Lung microvascular endothelial cell (primary cell): Measurements from ENCODE around the gene GSK3A. TPM values are rescaled to one million over a fixed set of nuclear protein-coding genes. Genes with fewer than 3 reads are reported as not detected.
A peak's percentile ranks its signal among the peaks of the same experiment; 100 is the strongest.

ENCODE experiments used
- DNase-seq, 2 donors: peaks; one replicate each; pipeline versions ENCODE4 v3.0.0 to v3.0.0-alpha.2; 2010; ENCODE audit warnings: low read depth in 2 of 2
- total RNA-seq: library from RNA; depleted of rRNA; stranded (reverse); fragments of >200 nt; gene quantifications from 2 replicates; pipeline ENCODE4 v1.2.1, GENCODE V29; 2014

The GSK3A gene
- total RNA-seq, 1 donor from 2014 or later: 11.3 TPM

DNA sequence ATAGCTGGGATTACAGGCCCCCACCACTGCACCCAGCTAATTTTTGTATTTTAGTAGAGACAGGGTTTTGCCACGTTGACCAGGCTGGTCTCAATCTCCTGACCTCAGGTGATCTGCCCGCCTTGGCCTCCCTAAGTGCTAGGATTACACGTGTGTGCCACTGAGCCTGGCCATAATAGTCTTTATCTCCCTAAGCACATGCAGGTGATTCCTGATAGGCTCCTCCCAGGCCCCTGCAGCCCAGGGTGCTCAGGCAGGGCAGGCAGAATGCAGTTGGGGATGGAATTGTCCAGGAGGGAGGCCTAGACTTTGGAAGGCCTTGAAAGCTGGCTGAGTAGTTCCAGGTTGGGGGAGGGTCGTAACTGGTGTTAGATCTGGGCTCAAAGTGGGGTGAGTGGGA is 13.8 kb downstream of the GSK3A start:
- DNase-seq: no peak

DNA sequence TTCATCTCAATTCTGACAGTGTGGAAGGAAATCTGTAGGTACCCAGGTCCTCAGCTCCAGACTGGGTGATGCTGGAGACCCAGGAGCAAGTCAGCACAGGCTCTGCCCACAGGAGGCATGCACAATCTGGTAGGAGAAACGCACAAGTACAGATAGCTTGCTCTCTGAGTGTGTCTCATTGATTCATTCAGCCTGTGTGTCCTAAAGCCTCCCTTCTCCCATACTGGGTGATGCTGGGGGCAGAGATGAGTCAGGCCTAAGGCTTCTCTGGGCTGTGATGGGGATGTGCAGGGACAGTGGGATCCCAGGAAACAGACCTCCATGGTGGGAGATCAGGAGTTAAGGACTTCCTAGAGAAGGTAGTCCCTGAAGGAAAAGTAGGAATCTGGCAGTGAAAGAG is 15.5 kb downstream of the GSK3A start:
- DNase-seq: no peak

DNA sequence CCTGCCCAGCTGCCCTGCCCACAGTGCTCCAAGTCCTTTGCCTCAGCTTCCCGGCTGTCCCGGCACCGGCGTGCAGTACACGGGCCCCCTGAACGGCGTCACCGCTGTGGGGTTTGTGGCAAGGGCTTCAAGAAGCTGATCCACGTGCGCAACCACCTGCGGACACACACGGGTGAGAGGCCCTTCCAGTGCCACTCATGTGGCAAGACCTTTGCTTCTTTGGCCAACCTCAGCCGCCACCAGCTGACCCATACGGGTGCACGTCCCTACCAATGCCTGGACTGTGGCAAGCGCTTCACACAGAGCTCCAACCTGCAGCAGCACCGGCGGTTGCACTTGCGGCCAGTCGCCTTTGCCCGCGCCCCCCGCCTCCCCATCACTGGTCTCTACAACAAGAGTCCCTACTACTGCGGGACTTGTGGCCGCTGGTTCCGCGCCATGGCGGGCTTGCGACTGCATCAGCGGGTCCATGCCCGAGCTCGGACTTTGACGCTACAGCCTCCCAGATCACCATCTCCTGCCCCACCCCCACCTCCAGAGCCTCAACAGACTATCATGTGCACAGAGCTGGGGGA is 16.6 kb downstream of the GSK3A start:
- no peak for DNase-seq

- DNase-seq: no peak
Measured at GRCh38 chr19:42224940-42225717, 17.3 kb downstream of the GSK3A start.

GRCh38 chr19:42220751-42221097 is 21.7 kb downstream of the GSK3A start:
- DNase-seq: no peak

GRCh38 chr19:42219812-42220750 is 22.3 kb downstream of the GSK3A start, which contains the start of gene ZNF526:
Gene ZNF526 (plus strand): TSS chr19:42220312. CDS start chr19:42224404, 4,092 bp downstream.
- DNase-seq: peak; percentile 98

GRCh38 chr19:42217520-42218437 is 24.6 kb downstream of the GSK3A start, which contains the start of gene DEDD2:
Gene DEDD2 (minus strand): TSS chr19:42217677. CDS start chr19:42217007, 670 bp downstream.
- peak; percentile 96 to 97 for DNase-seq

- peak; percentile 39 to 52 for DNase-seq
Measured at GRCh38 chr19:42216653-42217519, 25.5 kb downstream of the GSK3A start.

DNA sequence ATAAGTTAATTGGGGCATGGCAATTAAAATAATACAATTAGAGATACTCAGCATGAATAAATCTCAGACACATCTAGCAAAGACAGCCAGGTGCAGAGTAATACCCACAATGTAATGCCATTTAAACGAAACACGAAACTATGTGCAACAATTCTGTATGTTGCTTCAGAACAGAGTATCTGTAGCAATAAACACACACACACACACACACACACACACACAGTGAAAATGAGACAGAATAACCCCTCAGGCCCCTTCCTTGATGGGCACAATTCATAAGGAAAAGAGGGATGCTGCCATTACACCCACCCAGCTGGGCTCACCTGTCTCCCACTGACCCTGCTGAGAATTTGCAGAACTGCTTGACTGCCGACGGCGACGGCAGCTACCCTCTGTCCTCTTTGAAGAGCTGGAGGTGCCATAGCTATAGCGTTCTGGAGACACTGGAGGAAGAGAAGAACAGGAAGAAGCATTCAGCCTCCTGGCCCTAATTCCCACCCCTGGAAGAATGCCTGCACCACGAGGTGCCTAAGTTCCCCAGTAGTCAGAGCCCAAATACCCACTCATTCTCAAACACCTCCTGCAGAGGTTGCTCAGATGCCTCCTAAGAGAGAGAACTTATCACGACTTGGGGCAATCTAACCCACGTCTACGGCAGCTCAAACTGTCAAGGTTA is 27.5 kb downstream of the GSK3A start:
- no peak for DNase-seq

DNA sequence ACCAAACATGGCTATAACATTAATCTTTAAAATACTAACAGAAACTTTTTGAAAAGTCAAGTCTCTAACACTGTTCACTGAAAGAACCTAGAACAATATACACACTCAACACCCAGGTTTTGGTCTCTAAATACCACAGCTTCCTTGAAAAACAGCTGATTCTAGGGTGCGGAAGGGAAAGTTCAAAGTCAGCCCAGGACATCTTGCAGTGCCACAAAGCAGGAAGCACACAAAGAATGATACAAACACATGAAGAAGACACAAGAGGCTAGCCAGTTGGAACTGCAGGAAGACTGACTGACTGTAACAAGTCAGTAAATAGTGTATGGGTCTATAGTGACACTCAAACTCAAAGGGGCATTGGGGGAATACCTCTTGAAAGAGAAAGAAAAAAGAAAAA is 29.5 kb downstream of the GSK3A start:
- no peak for DNase-seq

DNA sequence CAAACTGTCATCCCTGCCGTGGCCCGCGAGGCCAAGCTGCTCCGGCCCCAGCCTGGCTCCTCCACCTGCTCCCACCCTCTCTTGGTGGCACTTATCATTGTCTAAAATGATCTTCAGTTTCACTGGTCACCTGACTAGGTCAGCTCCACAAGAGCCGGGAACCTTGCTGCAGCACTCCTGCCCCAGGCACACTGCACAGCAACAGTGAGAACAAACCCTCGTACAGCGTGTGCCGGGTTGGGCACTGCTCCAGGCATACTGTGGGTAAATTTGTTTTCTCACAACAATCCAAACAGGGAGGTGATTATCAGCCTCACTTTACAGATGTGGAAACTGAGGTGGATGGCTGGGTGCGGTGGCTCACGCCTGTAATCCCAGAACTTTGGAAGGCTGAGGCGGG is 33.8 kb downstream of the GSK3A start:
- DNase-seq: no peak

DNA sequence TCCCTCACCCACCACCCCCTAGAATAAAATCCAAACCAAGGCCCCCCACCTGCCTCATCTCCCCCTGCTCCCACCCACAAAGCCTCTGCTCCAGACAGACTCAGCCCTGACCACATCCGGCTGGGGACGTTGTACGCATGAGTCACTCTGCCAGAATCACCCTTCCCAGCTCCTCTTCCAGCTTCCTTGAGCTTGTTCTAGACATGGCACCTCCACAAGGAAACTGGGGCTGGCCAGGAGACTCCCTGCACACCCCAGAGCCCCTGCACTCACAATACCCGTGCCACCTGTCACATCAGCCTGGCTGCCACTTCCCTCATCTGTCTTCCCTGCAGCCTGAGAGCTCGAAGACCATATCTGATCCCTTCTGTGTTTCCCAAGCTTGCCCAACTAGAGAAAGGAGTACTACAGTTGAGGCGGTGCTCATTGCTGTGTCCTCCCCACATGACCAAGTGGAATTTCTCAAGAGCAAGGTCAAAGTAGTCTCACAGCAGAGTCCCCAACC is 34.6 kb downstream of the GSK3A start:
- DNase-seq: peak in 1 of 2 donors; percentile 85

DNA sequence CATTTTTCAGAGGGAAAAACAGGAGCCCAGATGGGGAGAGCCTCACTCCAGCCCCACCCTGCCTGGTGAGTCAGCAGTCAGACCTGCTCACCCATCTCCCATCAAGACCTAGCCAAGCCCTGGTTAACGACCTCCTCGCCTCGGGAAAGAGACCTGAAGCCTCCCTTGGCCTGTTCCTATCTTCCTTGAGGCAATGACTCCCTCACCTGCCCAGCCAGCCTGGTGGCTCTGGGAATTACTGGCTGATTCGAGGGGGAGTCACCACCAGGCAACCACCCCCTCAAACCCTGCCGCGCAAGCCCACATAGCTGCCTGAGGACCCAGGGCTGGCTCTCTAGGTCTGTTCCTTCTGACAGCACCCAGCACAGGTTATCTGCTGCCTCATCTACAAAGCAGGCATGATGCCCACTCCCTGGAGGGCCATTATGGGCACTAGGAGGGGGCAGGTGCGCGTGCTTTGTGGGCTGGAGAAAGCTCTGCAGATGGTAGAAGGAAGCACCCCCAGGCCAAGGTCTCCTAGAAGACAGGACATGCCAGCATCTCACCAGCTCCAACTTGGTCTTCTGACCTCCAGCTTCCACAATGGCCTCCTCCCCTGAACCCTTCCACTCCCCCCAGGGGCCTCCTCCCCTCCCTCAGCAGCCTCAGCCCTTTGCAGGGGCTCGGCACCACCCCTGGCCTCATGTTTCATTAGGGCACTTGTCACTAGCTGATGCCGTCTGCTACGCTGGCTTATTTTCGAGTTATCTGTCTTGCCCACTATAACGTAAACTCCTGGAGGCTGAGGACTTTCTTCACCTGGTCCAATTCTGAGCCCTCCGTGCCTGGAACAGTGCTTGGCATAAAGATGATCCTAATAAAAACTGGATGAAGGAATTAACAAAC is 35.3 kb downstream of the GSK3A start:
- DNase-seq: peak in 1 of 2 donors; percentile 26

DNA sequence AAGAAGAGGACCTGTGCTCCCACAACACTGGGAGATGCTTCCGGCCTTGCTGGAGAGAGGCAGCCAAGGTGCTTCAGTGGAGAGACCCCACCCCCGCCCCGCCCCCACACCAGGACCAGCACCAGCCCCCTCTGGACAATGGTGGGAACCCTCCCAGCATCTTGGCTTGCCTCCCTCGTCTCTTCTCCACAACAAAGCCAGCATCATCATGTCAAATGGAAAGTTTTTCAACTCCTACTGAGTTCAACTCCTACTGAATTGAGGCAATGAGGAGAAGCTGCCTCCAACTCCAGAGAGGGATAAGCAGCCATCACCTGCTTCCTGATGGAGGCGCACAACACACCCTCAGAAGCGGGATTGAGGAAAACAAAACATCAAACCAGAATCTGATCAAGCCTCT is 37.7 kb downstream of the GSK3A start:
- DNase-seq: no peak

GRCh38 chr19:42203700-42204099 is 38.7 kb downstream of the GSK3A start:
- no peak for DNase-seq

DNA sequence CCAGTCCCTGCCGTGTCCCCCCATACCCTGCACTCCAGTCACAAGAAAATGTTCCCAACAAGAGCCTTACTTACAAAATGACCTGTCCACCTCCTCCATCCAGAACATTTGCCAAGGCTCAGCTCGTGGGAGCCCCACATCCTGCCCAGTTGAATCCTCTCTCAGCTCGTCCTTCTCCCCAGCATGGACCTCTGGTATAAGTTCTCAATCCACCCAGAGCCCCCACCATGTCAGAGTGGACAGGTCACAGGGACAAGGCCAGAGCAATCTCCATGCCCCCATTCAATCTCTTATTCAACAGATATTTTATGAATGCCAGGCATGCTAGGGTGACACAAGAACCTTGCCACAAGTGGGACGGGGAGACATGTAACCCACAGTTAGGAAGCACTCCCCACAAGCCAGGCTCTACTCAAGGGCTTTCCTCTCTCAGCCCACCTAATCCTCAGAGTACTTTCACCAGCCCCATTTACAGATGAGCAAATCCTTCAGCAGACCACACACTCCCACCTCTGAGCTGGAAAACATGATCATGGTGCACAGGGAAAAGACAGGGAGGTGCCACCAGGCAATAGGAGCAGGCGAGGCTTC is 40.0 kb downstream of the GSK3A start:
- no peak for DNase-seq

- no peak for DNase-seq
Measured at GRCh38 chr19:42201489-42202289, 40.7 kb downstream of the GSK3A start.
